Measurements from ENCODE around the gene CPO. TPM values are rescaled to one million over a fixed set of nuclear protein-coding genes. Genes with fewer than 3 reads are reported as not detected.

The CPO gene
- total RNA-seq, 1 experiment from 2014 or later: 0.32 TPM

GRCh38 chr2:206987810-206988209 is 48.5 kb downstream of the CPO start:
- no peaks in the 10 kb centered on the region for H4K20me1 ChIP-seq (ENCODE audit: insufficient read depth)
- ATAC-seq (no peak), DNase-seq (ENCODE audit: low read depth, low spot score) (no peak)
- H3K9ac ChIP-seq (ENCODE audit: low read length): no peak overlapping the region
- no peak overlapping the region for H3K4me3 ChIP-seq (replicated peaks in 1 of 2; ENCODE audit: low read depth in 1 of 2, low read length in 2 of 2)
- no peaks in the 10 kb centered on the region for H3K79me2 ChIP-seq (ENCODE audit: insufficient read depth, low read length)
- ChIA-PET RAD21 (ENCODE audit: low non-redundant PET in 1 of 2, low total read pairs in 2 of 2, uncharacterized antibody in 2 of 2, unreplicated experiment in 2 of 2) (interaction anchor here in 1 of 2 experiments (0.6 kb wide), 1 partner anchor 1064 kb away, joined by 3 read pairs; no protein-coding TSS in a partner anchor), POLR2A (no interaction called here), CTCF (no interaction called here)
- no peaks in the 10 kb centered on the region for H3K9me2 ChIP-seq (ENCODE audit: insufficient read depth)
- H2AFZ ChIP-seq (ENCODE audit: low read depth, low read length, poor library complexity, severe bottlenecking): no peak overlapping the region
- BruUV-seq (replicated peaks): no TSS peak
- intact Hi-C loops (cut with micrococcal nuclease): loop anchor here (10.0 kb wide), 2 partner anchors 247 to 1057 kb away; no protein-coding TSS in a partner anchor
- TF ChIP-seq YY1 (IDR thresholded peaks at IDR 0.05; ENCODE audit: extremely low read depth, insufficient replicate concordance, low read depth, low read length) (no peak), FOSL1 (IDR thresholded peaks at IDR 0.05; ENCODE audit: low read depth) (no peak), ZBTB33 (IDR thresholded peaks at IDR 0.05; ENCODE audit: extremely low read depth, insufficient replicate concordance, low read length) (no peak), POLR2A (IDR thresholded peaks at IDR 0.05; ENCODE audit: borderline replicate concordance, extremely low read depth, insufficient read depth, insufficient read length) (no peak), EZH2 (IDR thresholded peaks at IDR 0.05) (no peak), SIN3A (IDR thresholded peaks at IDR 0.05; ENCODE audit: low read depth) (no peak), REST (IDR thresholded peaks at IDR 0.05; ENCODE audit: low read depth) (no peak), SP1 (IDR thresholded peaks at IDR 0.05; ENCODE audit: low read depth) (no peak)
- H3K36me3 ChIP-seq (ENCODE audit: control insufficient read depth in 1 of 2, insufficient read depth in 2 of 2, low read length in 2 of 2): no peaks in the 10 kb centered on the region
- no peaks in the 10 kb centered on the region for H3K27me3 ChIP-seq (ENCODE audit: insufficient read depth, low read length)
- H3K4me1 ChIP-seq (ENCODE audit: control insufficient read depth in 1 of 2, insufficient read depth in 2 of 2, low read length in 2 of 2): peaks cover 0 to 4% of the 10 kb centered on the region in 2 experiments; a peak in 2 of 4 replicates
- no peaks in the 10 kb centered on the region for H3K9me3 ChIP-seq (ENCODE audit: control insufficient read depth in 1 of 2, insufficient read depth in 1 of 2, low read depth in 1 of 2, low read length in 2 of 2)
- H3K27ac ChIP-seq (ENCODE audit: low read depth, low read length): no peak overlapping the region
- H3K4me2 ChIP-seq (ENCODE audit: low read length): no peak overlapping the region

All from HCT116 (cell line).